ENCODE results near the gene SPOCD1. TPM values are rescaled to one million over a fixed set of nuclear protein-coding genes. Genes with fewer than 3 reads are reported as not detected.

The SPOCD1 gene
- polyA plus RNA-seq, 3 donors: not detected

GRCh38 chr1:31753707-31754349 is 62.0 kb downstream of the SPOCD1 start:
- intact Hi-C loops (cut with micrococcal nuclease): no loop called here
- Mint-ChIP-seq H3K4me1 (peaks cover 13% of the 10 kb centered on the region), H3K27ac (no peak overlapping the region)

DNA sequence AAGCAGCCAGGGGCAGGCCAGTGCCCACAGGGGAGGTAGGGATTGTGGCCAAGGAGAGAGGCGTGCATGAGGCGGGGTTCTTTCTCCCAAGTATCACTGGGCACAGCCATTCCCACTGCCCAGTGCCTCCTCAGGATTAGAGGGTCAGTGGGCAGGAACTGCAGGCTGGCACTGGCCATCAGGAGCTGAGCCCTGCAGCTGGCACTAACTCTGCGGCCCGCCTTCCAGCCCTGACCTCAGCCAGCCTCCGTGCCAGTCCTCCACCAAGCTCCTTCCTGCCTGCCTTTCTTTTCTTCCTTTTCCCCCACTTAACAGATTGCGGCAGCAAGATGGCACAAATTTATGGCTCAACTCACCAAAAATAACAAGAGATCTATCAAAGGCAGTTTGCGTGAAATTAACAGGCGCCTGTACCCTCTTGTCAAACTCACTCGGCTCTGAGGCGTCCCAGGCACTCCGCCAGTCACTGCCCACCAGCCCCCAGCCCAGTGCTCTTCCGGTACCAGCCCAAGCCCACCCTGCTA is 62.8 kb downstream of the SPOCD1 start:
- no peak overlapping the region for H2AFZ ChIP-seq (ENCODE audit: insufficient read depth, low read depth, low read length, poor library complexity, severe bottlenecking)
- H3K36me3 ChIP-seq (replicated peaks in 1 of 2; ENCODE audit: control insufficient read depth in 1 of 2, insufficient read depth in 2 of 2, low read length in 2 of 2): no peaks in the 10 kb centered on the region
- H3K9ac ChIP-seq (ENCODE audit: insufficient read depth, low read length, poor library complexity, severe bottlenecking): no peak overlapping the region
- peaks cover 5 to 11% of the 10 kb centered on the region in 2 donors for H3K4me1 ChIP-seq (ENCODE audit: control insufficient read depth in 1 of 2, insufficient read depth in 2 of 2, low read length in 2 of 2)
- H3K27ac Mint-ChIP-seq: no peak overlapping the region
- H3K4me2 ChIP-seq (replicated peaks; ENCODE audit: extremely low read depth, low read length, poor library complexity, severe bottlenecking): no peak overlapping the region
- H3K27me3 Mint-ChIP-seq (ENCODE audit: low read depth in 3 of 3): peaks cover 14 to 35% (median 30%) of the 10 kb centered on the region in 3 donors
- peaks cover 0 to 2% (median 0%) of the 10 kb centered on the region in 7 donors for H3K9me3 Mint-ChIP-seq
- no peaks in the 10 kb centered on the region for H3K79me2 ChIP-seq (ENCODE audit: insufficient read depth, low read length)
- peaks cover 13% of the 10 kb centered on the region for H3K4me1 Mint-ChIP-seq
- DNase-seq: no peak
- peak overlapping the region in 1 of 2 donors; percentile 52 for H3K4me3 Mint-ChIP-seq
- 47% methylated on average over 12 of the region's 12 CpGs for WGBS (ENCODE audit: insufficient coverage)
- no peaks in the 10 kb centered on the region for H4K20me1 ChIP-seq (ENCODE audit: insufficient read depth, low read length)
- peaks cover 0 to 21% of the 10 kb centered on the region in 2 donors for H3K27me3 ChIP-seq (ENCODE audit: control insufficient read depth in 2 of 2, insufficient read depth in 2 of 2, low read length in 2 of 2)
- intact Hi-C loops (cut with micrococcal nuclease): no loop called here
- no peak for TF ChIP-seq CTCF (IDR thresholded peaks at IDR 0.05)
- no peaks in the 10 kb centered on the region for H3K9me3 ChIP-seq (replicated peaks in 1 of 2; ENCODE audit: control insufficient read depth in 1 of 2, insufficient read depth in 1 of 2, low read length in 2 of 2)
- no peak overlapping the region for H3K4me3 ChIP-seq (replicated peaks in 1 of 3; ENCODE audit: low read depth in 2 of 3, low read length in 3 of 3)
- no peaks in the 10 kb centered on the region for H3K36me3 Mint-ChIP-seq
- H3K27ac ChIP-seq (ENCODE audit: low read depth in 1 of 2, low read length in 2 of 2): no peak overlapping the region

More at GRCh38 chr1:31753707-31754349, 62.0 kb downstream of the SPOCD1 start:
- Mint-ChIP-seq H3K9me3 (peaks cover 0 to 2% (median 0%) of the 10 kb centered on the region in 7 donors), H3K36me3 (no peaks in the 10 kb centered on the region), H3K4me3 (peak overlapping the region in 1 of 2 donors; percentile 32), H3K27me3 (ENCODE audit: low read depth in 3 of 3) (peaks cover 20 to 38% (median 29%) of the 10 kb centered on the region in 3 donors)
- 86% methylated on average over 9 of the region's 9 CpGs for WGBS (ENCODE audit: insufficient coverage)
- Histone ChIP-seq H3K4me2 (replicated peaks; ENCODE audit: extremely low read depth, low read length, poor library complexity, severe bottlenecking) (no peak overlapping the region), H3K9me3 (replicated peaks in 1 of 2; ENCODE audit: control insufficient read depth in 1 of 2, insufficient read depth in 1 of 2, low read length in 2 of 2) (no peaks in the 10 kb centered on the region), H3K27ac (ENCODE audit: low read depth in 1 of 2, low read length in 2 of 2) (no peak overlapping the region), H3K27me3 (ENCODE audit: control insufficient read depth in 2 of 2, insufficient read depth in 2 of 2, low read length in 2 of 2) (peaks cover 0 to 25% of the 10 kb centered on the region in 2 donors), H3K9ac (ENCODE audit: insufficient read depth, low read length, poor library complexity, severe bottlenecking) (no peak overlapping the region), H3K4me1 (ENCODE audit: control insufficient read depth in 1 of 2, insufficient read depth in 2 of 2, low read length in 2 of 2) (peaks cover 5 to 11% of the 10 kb centered on the region in 2 donors), H3K4me3 (replicated peaks in 1 of 3; ENCODE audit: low read depth in 2 of 3, low read length in 3 of 3) (no peak overlapping the region), H3K36me3 (replicated peaks in 1 of 2; ENCODE audit: control insufficient read depth in 1 of 2, insufficient read depth in 2 of 2, low read length in 2 of 2) (no peaks in the 10 kb centered on the region), H4K20me1 (ENCODE audit: insufficient read depth, low read length) (no peaks in the 10 kb centered on the region), H3K79me2 (ENCODE audit: insufficient read depth, low read length) (no peaks in the 10 kb centered on the region), H2AFZ (ENCODE audit: insufficient read depth, low read depth, low read length, poor library complexity, severe bottlenecking) (no peak overlapping the region)
- no peak for DNase-seq
- no peak for TF ChIP-seq CTCF (IDR thresholded peaks at IDR 0.05)

Data from CD14-positive monocyte (primary cell).